Fibroblast of lung (primary cell): ENCODE measurements around the gene ATP5F1D. TPM values are rescaled to one million over a fixed set of nuclear protein-coding genes. Genes with fewer than 3 reads are reported as not detected.

Experiments
- DNase-seq, 2 donors: peaks; one replicate each; pipeline versions ENCODE4 v3.0.0 to v3.0.0-alpha.2; 2010; ENCODE audit warnings: low read depth in 2 of 2
- H2AFZ ChIP-seq: 2 replicates; pipeline ENCODE4 v1.5.1; 2012; ENCODE audit warnings: low read length, control low read depth, inconsistent platforms
- H3K27ac ChIP-seq: 2 replicates; pipeline ENCODE4 v1.5.1; 2011; ENCODE audit warnings: low read length, control low read depth; ENCODE audit not compliant: insufficient read depth
- H3K27me3 ChIP-seq: 2 replicates; pipeline ENCODE4 v1.5.1; 2011; ENCODE audit warnings: mild to moderate bottlenecking, low read length; ENCODE audit not compliant: control insufficient read depth, insufficient read depth
- H3K36me3 ChIP-seq: 2 replicates; pipeline ENCODE4 v1.5.1; 2011; ENCODE audit warnings: low read length; ENCODE audit not compliant: control insufficient read depth, insufficient read depth
- H3K4me1 ChIP-seq: 2 replicates; pipeline ENCODE4 v1.5.1; 2011; ENCODE audit warnings: low read length; ENCODE audit not compliant: control insufficient read depth, insufficient read depth; ENCODE audit errors: extremely low read depth
- H3K4me2 ChIP-seq: 2 replicates; pipeline ENCODE4 v1.5.1; 2011; ENCODE audit warnings: low read length, control low read depth; ENCODE audit not compliant: insufficient read depth; ENCODE audit errors: extremely low read depth
- H3K4me3 ChIP-seq, 4 experiments: fragments of 200-600 bp in 1 of 4; sonication (generic) in 1 of 4; replicated peaks in 1 of 4; 2 replicates each; pipeline ENCODE4 v1.5.1; 2011 to 2016; ENCODE audit warnings: low read length in 4 of 4, low read depth in 3 of 4, mild to moderate bottlenecking in 3 of 4, control low read depth in 2 of 4, inconsistent platforms in 1 of 4, mixed read lengths in 1 of 4; ENCODE audit not compliant: insufficient read depth in 1 of 4; ENCODE audit errors: control extremely low read depth in 1 of 4
- H3K79me2 ChIP-seq: 2 replicates; pipeline ENCODE4 v1.5.1; 2012; ENCODE audit warnings: mild to moderate bottlenecking, low read length, inconsistent platforms; ENCODE audit not compliant: control insufficient read depth, insufficient read depth
- H3K9ac ChIP-seq: 2 replicates; pipeline ENCODE4 v1.5.1; 2011; ENCODE audit warnings: mild to moderate bottlenecking, low read length, control low read depth; ENCODE audit not compliant: insufficient read depth
- H3K9me3 ChIP-seq: 2 replicates; pipeline ENCODE4 v1.5.1; 2012; ENCODE audit warnings: low read depth, low read length; ENCODE audit not compliant: control insufficient read depth, insufficient read depth
- H4K20me1 ChIP-seq: 2 replicates; pipeline ENCODE4 v1.5.1; 2011; ENCODE audit warnings: low read length; ENCODE audit not compliant: control insufficient read depth, insufficient read depth; ENCODE audit errors: extremely low read depth
- CTCF ChIP-seq, 2 donors: IDR thresholded peaks in 1 of 2; conservative IDR thresholded peaks in 1 of 2; 1 replicate in 1 of 2; 2 replicates in 1 of 2; pipeline ENCODE4 v1.5.1; 2011 to 2012; ENCODE audit warnings: low read length in 2 of 2, control low read depth in 1 of 2, inconsistent platforms in 1 of 2, low read depth in 1 of 2, mild to moderate bottlenecking in 1 of 2
- EZH2 ChIP-seq: IDR thresholded peaks from 2 replicates; pipeline ENCODE4 v1.5.1; 2012; ENCODE audit warnings: low read length, control low read depth, mild to moderate bottlenecking; ENCODE audit errors: missing control alignments
- polyA plus RNA-seq, 2 donors: library from polyadenylated mRNA; depleted of rRNA in 1 of 2; stranded (reverse) in 1 of 2; unstranded in 1 of 2; fragments of >200 nt; gene quantifications; 2 replicates each; pipeline ENCODE4 v1.2.1, GENCODE V29; 2011 to 2012; ENCODE audit warnings: missing spikeins in 1 of 2
- total RNA-seq: library from RNA; depleted of rRNA; stranded (reverse); fragments of >200 nt; gene quantifications from 2 replicates; pipeline ENCODE4 v1.2.1, GENCODE V29; 2014

ATP5F1D gene
- total and polyA plus RNA-seq, 2 donors (not counting 1 experiment from before 2014, with no cell fraction given) = 20.5 to 53.8 TPM

GRCh38 chr19:1284293-1284978 lies 42.9 kb downstream of the ATP5F1D start:
- Histone ChIP-seq H3K9ac (no peak overlapping the region), H3K9me3 (no peaks in the 10 kb centered on the region), H3K4me3 (no peak overlapping the region), H3K27ac (no peak overlapping the region), H3K79me2 (no peaks in the 10 kb centered on the region), H3K27me3 (peaks cover 31% of the 10 kb centered on the region), H3K36me3 (peaks cover 5% of the 10 kb centered on the region), H2AFZ (no peak overlapping the region), H4K20me1 (no peaks in the 10 kb centered on the region), H3K4me2 (no peak overlapping the region), H3K4me1 (no peaks in the 10 kb centered on the region)
- TF ChIP-seq CTCF (conservative IDR thresholded peaks at IDR 0.05 in 1 of 2, IDR thresholded peaks at IDR 0.05 in 1 of 2; ENCODE audit: low read depth in 1 of 2, low read length in 2 of 2) (no peak), EZH2 (peak; percentile 91)
- no peak for DNase-seq

- Histone ChIP-seq H3K9me3 (no peaks in the 10 kb centered on the region), H3K27ac (no peak overlapping the region), H3K4me2 (no peak overlapping the region), H3K4me1 (no peaks in the 10 kb centered on the region), H3K4me3 (no peak overlapping the region), H4K20me1 (no peaks in the 10 kb centered on the region), H3K27me3 (peaks cover 31% of the 10 kb centered on the region), H3K9ac (no peak overlapping the region), H2AFZ (no peak overlapping the region), H3K36me3 (peaks cover under 1% of the 10 kb centered on the region), H3K79me2 (no peaks in the 10 kb centered on the region)
- no peak for DNase-seq
- TF ChIP-seq CTCF (conservative IDR thresholded peaks at IDR 0.05 in 1 of 2, IDR thresholded peaks at IDR 0.05 in 1 of 2; ENCODE audit: low read depth in 1 of 2, low read length in 2 of 2) (no peak), EZH2 (peak; percentile 93)
Measured at GRCh38 chr19:1284979-1285736, 43.6 kb downstream of the ATP5F1D start.

- Histone ChIP-seq H3K27me3 (peaks cover 31% of the 10 kb centered on the region), H3K4me1 (no peaks in the 10 kb centered on the region), H3K4me3 (no peak within 1 kb of the TSS), H3K9me3 (no peaks in the 10 kb centered on the region), H3K36me3 (no peaks in the 10 kb centered on the region), H3K79me2 (no peaks in the 10 kb centered on the region), H2AFZ (no peak within 1 kb of the TSS), H3K4me2 (no peak within 1 kb of the TSS), H3K9ac (no peak within 1 kb of the TSS), H4K20me1 (no peaks in the 10 kb centered on the region), H3K27ac (no peak within 1 kb of the TSS)
- no peak for TF ChIP-seq EZH2
- TF ChIP-seq CTCF (conservative IDR thresholded peaks at IDR 0.05 in 1 of 2, IDR thresholded peaks at IDR 0.05 in 1 of 2; ENCODE audit: low read depth in 1 of 2, low read length in 2 of 2) = no peak
- no peak for DNase-seq
Measured at GRCh38 chr19:1285737-1286360, 44.3 kb downstream of the ATP5F1D start, which contains the start of gene EFNA2. Gene EFNA2, plus strand, starts transcription at chr19:1285873. Its CDS starts 296 bp downstream, at chr19:1286169.
